H1 (cell line): ENCODE measurements around the gene ANXA2. TPM values are rescaled to one million over a fixed set of nuclear protein-coding genes. Genes with fewer than 3 reads are reported as not detected.

Experiments
- polyA plus RNA-seq, 7 experiments: library from polyadenylated mRNA; depleted of rRNA in 3 of 7; stranded (reverse) in 5 of 7; unstranded in 2 of 7; fragments of >200 nt in 5 of 7; fragments of 200-250 nt in 2 of 7; gene quantifications; 1 replicate in 5 of 7; 2 replicates in 1 of 7; 4 replicates in 1 of 7; pipeline versions ENCODE4 v1.2.1 to v1.2.3, GENCODE V29; 2011 to 2013; ENCODE audit warnings: missing spikeins in 2 of 7, mixed read lengths in 2 of 7
- small RNA-seq: library from polyadenylated mRNA; stranded (forward); fragments of <200 nt; extraction: miRNeasy Mini kit (QIAGEN cat#:217004); gene quantifications from one replicate; pipeline ENCODE3, GENCODE V24; 2013; ENCODE audit not compliant: insufficient read depth
- total RNA-seq: library from RNA; stranded (reverse); fragmentation: NEBNext Ultra II Directional; extraction: Animal tissue kit (Norgen Biotek cat#: 25700); gene quantifications from 2 replicates; pipeline ENCODE4 v1.2.1, GENCODE V29; 2021

The ANXA2 gene
- total and polyA plus RNA-seq, 2 of the 8 experiments (the other 6 are each of a cell fraction or from before 2014, with no cell fraction given), result 178 to 217 TPM

Small RNA genes lying within 50 kb of the gene (small RNA-seq; reads per million reads assigned to genes)
- not detected for gene AC087385.3

Other genes starting within 250 kb of the ANXA2 start
- 74.1 and 87.3 TPM in 2 replicates for gene ICE2, start 81.2 kb upstream of the ANXA2 start, total RNA-seq
- gene ICE2, start 81.2 kb upstream of the ANXA2 start, polyA plus RNA-seq (2011; rRNA removed), result 26.4 and 40.0 TPM in 2 replicates